ENCODE measurements around the gene ATP10A.

The ATP10A gene

DNA sequence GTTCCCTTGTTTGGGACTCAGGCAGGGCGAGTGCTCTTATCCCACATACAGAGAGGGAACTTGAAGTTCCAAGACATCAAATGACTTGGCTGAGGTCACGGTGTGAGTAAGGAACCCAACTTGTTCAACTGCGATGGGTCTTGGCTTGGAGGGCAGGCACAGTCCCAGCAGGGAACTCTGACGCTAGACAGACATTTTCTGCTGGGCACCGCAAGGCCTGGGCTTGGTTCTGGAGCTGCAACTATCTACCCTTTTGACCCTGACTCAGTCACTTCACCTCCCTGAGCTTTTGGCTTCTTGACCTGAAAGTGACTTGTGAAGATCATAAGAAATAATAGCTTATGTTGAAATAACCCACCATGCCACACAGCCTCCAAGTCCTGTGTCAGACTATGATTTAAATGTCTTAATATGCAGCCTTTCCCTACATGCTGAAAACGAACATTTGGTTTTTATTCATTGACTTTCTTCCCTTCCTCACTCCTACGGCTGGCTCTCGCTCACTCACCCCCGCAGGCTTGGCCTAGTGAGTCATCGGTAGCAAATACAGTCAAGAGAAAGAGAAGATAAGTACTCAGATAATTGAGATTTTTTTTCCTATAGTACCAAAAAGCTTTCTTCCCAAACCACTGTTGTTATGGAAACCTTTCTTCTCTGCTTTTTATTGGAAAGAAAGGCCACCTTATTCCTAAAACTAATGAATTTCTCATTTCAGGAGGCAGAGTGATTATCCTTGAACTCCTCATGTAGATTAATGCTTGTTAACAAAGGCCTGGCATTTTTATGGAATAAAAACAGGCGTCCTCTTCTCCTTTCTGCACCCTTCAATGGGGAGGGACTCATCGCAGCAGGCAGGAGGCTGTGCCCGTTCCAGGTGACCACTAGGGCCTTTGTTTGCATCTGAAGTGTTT is 178.4 kb downstream of the ATP10A start:
- TF ChIP-seq, protein P1, sequence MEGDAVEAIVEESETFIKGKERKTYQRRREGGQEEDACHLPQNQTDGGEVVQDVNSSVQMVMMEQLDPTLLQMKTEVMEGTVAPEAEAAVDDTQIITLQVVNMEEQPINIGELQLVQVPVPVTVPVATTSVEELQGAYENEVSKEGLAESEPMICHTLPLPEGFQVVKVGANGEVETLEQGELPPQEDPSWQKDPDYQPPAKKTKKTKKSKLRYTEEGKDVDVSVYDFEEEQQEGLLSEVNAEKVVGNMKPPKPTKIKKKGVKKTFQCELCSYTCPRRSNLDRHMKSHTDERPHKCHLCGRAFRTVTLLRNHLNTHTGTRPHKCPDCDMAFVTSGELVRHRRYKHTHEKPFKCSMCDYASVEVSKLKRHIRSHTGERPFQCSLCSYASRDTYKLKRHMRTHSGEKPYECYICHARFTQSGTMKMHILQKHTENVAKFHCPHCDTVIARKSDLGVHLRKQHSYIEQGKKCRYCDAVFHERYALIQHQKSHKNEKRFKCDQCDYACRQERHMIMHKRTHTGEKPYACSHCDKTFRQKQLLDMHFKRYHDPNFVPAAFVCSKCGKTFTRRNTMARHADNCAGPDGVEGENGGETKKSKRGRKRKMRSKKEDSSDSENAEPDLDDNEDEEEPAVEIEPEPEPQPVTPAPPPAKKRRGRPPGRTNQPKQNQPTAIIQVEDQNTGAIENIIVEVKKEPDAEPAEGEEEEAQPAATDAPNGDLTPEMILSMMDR (IDR thresholded peaks at IDR 0.05; ENCODE audit: control insufficient read depth, extremely low read depth, insufficient read depth), result no peak
- no peak for DNase-seq (ENCODE audit: low read depth)
- no peak overlapping the region for H3K4me3 ChIP-seq (ENCODE audit: low read depth, low read length)

DNA sequence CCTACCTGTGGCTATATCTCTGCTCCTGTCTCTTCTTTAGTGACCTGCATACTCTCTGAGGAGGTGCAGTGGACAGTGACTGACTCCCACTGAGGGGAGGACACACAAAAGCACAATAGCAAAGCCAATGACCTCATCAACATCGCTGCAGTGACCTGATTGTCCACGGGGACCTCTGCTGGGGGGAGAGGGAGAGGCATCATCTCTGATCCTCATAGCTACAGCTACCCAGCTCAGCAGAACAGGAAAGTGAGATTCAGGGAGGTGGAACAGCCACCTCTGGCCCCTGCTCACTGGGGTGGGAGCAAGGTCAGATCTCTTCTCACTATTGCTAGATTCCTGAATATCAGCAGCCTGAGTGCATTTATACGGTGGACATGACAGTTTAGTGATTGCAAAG is 179.2 kb downstream of the ATP10A start:
- no peak for DNase-seq (ENCODE audit: low read depth)
- TF ChIP-seq, protein P1 (IDR thresholded peaks at IDR 0.05; ENCODE audit: control insufficient read depth, extremely low read depth, insufficient read depth), result no peak
- no peak overlapping the region for H3K4me3 ChIP-seq (ENCODE audit: low read depth, low read length)

DNA sequence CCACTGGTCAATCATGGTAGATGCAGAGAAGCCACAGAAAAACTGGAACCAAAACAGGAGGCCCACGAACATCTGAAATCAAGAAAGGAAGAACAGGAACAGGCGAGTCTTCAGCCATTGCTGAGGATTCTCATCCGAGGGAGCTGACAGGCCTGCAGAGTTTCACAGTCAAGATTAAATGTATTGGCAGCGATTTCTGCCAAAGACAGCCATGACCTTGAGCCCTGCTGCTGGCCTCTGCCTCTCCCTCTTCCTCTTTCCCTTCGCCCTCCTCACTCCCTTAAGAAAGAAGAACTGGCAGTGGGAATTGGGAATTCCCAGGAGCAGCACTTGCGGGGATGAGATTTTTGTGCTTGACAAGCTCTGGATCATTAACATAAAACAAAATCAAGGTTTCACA is 179.7 kb downstream of the ATP10A start:
- TF ChIP-seq, protein P1 (IDR thresholded peaks at IDR 0.05; ENCODE audit: control insufficient read depth, extremely low read depth, insufficient read depth), result no peak
- DNase-seq (ENCODE audit: low read depth), result no peak
- no peak overlapping the region for H3K4me3 ChIP-seq (ENCODE audit: low read depth, low read length)

DNA sequence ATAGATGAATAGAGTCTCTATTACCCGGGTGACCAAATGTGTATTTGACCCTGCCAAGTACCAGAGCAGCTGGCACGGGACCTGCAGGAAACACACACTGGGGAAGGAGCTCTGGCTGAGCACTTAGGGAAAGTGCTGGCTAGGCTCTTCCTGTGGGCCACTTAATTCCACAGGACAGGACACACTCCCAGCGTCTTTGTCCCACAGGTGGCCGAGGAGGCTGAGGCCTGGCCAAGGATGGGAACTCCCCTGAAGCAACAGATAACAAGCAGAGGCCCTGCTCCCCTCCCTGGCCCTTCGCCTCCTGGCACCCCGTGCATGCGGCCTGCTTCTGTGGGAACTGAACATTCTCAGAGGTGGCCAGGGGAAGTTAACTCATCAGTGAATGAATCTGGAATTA is 180.8 kb downstream of the ATP10A start:
- TF ChIP-seq, protein P1 (IDR thresholded peaks at IDR 0.05; ENCODE audit: control insufficient read depth, extremely low read depth, insufficient read depth), result no peak
- no peak overlapping the region for H3K4me3 ChIP-seq (ENCODE audit: low read depth, low read length)

DNA sequence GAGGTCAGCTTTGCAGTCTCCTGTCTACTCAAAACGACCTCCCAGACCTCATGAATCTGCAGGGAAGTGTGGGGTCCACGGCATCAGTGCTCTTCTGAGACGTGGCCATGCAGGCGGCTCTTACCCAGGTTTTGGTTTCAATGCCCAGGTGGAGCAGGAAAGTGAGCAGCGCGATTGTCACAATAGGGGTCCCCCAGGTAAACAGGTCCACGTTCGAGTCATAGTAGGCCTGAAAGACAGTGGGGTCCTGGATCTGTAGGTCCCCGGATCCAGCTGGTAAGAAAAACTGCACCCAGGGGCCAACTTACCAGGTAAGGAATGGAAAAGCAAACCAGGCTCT is 182.5 kb downstream of the ATP10A start:
- no peak for DNase-seq (ENCODE audit: low read depth)
- TF ChIP-seq, protein P1 (IDR thresholded peaks at IDR 0.05; ENCODE audit: control insufficient read depth, extremely low read depth, insufficient read depth), result no peak
- no peak overlapping the region for H3K4me3 ChIP-seq (ENCODE audit: low read depth, low read length)

More for the DNA sequence above, 180.8 kb downstream of the ATP10A start:
- no peak for DNase-seq (ENCODE audit: low read depth)

DNA sequence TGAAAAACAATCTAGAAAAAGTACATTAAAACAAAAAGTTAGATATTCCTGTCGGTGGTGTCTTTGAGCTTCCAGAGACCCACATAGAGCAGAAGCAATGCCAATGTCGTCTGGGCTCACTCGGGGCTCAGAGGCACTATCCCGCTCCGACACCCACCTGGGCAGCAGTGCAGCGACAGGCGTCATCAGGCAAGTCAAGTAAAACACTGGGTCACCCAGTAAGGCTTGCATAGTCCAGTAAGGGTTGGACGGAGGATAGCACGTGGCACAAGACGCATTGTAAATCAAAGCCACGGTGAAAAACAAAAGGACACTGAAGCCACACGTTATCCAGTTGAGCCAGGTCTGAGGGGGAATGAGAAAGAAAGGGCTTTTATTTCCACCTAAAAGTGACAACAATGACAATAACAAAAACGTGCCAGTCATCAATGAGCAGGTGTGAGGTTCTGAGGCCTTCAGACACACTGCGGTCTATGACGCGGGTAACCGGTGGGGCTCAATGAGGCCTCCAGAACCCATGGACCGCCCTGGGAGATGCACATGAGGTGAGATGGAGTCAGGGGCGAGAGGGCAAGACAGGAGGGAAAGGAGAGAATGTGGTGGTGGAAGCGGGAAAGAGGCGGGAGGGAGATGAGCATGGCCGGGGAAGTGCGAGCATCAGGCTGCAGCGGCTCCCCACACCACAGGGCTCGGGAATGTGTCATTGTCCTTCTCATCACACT is 183.0 kb downstream of the ATP10A start:
- H3K4me3 ChIP-seq (ENCODE audit: low read depth, low read length), result no peak overlapping the region
- TF ChIP-seq, protein P1 (IDR thresholded peaks at IDR 0.05; ENCODE audit: control insufficient read depth, extremely low read depth, insufficient read depth), result no peak
- no peak for DNase-seq (ENCODE audit: low read depth)

Measured in LNCaP clone FGC (cell line).